Hepatocyte (in vitro differentiated cells): Measurements from ENCODE around the gene HMGB1.

Experiments used
- EZH2 ChIP-seq: fragments of 200-600 bp; sonication (generic); IDR thresholded peaks from 2 replicates; pipeline ENCODE4 v1.6.1; 2016; ENCODE audit warnings: antibody characterized with exemption, mild to moderate bottlenecking, borderline replicate concordance
- TF ChIP-seq, protein P1 (sequence below): fragments of 200-600 bp; sonication (generic); IDR thresholded peaks from 2 replicates; pipeline ENCODE4 v1.5.1; 2016; ENCODE audit warnings: antibody characterized with exemption, mild to moderate bottlenecking; ENCODE audit not compliant: poor library complexity

- TF ChIP-seq, protein P1, sequence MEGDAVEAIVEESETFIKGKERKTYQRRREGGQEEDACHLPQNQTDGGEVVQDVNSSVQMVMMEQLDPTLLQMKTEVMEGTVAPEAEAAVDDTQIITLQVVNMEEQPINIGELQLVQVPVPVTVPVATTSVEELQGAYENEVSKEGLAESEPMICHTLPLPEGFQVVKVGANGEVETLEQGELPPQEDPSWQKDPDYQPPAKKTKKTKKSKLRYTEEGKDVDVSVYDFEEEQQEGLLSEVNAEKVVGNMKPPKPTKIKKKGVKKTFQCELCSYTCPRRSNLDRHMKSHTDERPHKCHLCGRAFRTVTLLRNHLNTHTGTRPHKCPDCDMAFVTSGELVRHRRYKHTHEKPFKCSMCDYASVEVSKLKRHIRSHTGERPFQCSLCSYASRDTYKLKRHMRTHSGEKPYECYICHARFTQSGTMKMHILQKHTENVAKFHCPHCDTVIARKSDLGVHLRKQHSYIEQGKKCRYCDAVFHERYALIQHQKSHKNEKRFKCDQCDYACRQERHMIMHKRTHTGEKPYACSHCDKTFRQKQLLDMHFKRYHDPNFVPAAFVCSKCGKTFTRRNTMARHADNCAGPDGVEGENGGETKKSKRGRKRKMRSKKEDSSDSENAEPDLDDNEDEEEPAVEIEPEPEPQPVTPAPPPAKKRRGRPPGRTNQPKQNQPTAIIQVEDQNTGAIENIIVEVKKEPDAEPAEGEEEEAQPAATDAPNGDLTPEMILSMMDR = no peak
- no peak for TF ChIP-seq EZH2
Observed at GRCh38 chr13:30464496-30465342, 1.0 kb downstream of the HMGB1 start.
